ENCODE data around the gene CPNE7. TPM values are rescaled to one million over a fixed set of nuclear protein-coding genes. Genes with fewer than 3 reads are reported as not detected.

Gene CPNE7
- total and polyA plus RNA-seq, 9 of the 15 experiments (the other 6 are each of a cell fraction or from before 2014, with no cell fraction given): 0.30 to 73.4 (median 32.7) TPM

- TF ChIP-seq IRF2 (CRISPR knock-in tag; IDR thresholded peaks at IDR 0.05) (no peak), TRIM28 (IDR thresholded peaks at IDR 0.05) (no peak), BCLAF1 (IDR thresholded peaks at IDR 0.05; ENCODE audit: borderline replicate concordance in 1 of 2, control insufficient read depth in 1 of 2, low read depth in 2 of 2, low read length in 1 of 2) (no peak), VEZF1 (CRISPR knock-in tag; IDR thresholded peaks at IDR 0.05) (peak; percentile 84), GATA2 (CRISPR knock-in tag; IDR thresholded peaks at IDR 0.05) (no peak), KLF10 (CRISPR knock-in tag; IDR thresholded peaks at IDR 0.05) (no peak), ETS1 (conservative IDR thresholded peaks at IDR 0.05; ENCODE audit: control insufficient read depth, low read depth, low read length) (peak; percentile 67; the same call in 1 of the 2 replicates), KLF13 (tag; IDR thresholded peaks at IDR 0.05; ENCODE audit: borderline replicate concordance, low read depth) (no peak), SP1 (CRISPR knock-in tag; IDR thresholded peaks at IDR 0.05) (peak; percentile 77), ZNF121 (CRISPR knock-in tag; conservative IDR thresholded peaks at IDR 0.05) (no peak), BRF1 (IDR thresholded peaks at IDR 0.05; ENCODE audit: borderline replicate concordance, extremely low read depth, insufficient read length) (no peak), TEAD1 (CRISPR knock-in tag; IDR thresholded peaks at IDR 0.05) (peak in 1 of 2 experiments; percentile 92; a peak in 2 of 4 replicates), SOX6 (IDR thresholded peaks at IDR 0.05) (peak; percentile 55; the same call in 1 of the 2 replicates), ZNF785 (CRISPR knock-in tag; IDR thresholded peaks at IDR 0.05) (no peak), STAT6 (CRISPR knock-in tag; IDR thresholded peaks at IDR 0.05) (0 out of 2 replicates have a peak, but pooled peaks have one; percentile 76), NCOA2 (IDR thresholded peaks at IDR 0.05; ENCODE audit: partially characterized antibody in 2 of 2) (no peak)
Measured at GRCh38 chr16:89560378-89561141, 15.0 kb upstream of the CPNE7 start, which contains the start of gene RPL13 (continued).

Data from K562 (cell line).